Lower leg skin (tissue), 3 donors: ENCODE measurements around the gene WFDC1.

Experiments used
- POLR2A ChIP-seq, 2 donors: fragments of 450-650 bp; IDR thresholded peaks; one replicate each; pipeline ENCODE4 v1.6.1; 2016 to 2017; ENCODE audit warnings: antibody characterized with exemption in 2 of 2, mild to moderate bottlenecking in 1 of 2, moderate library complexity in 1 of 2
- TF ChIP-seq, protein P1 (sequence below), 3 donors: fragments of 450-650 bp; IDR thresholded peaks; one replicate each; pipeline ENCODE4 v1.5.1; 2016; ENCODE audit warnings: antibody characterized with exemption in 3 of 3, mild to moderate bottlenecking in 3 of 3, moderate library complexity in 2 of 3

DNA sequence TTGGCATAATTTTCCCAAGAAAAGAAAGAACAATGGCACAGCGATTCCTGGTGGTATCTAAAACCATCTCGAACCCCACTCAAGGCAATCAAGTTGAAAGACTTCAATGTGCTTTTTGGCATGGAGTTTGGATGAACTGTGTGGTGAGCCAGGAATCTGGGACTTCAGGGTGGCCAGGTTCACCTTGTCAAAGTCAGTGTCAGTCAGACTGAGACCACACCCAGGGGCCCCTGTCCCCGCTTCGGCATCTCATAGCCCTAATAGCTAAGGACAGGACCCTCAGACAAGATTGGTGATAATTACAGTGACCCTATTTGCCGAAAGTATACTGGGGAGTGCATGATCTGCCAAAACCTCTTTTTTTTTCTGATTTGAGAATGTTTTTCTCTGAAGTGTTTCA lies 25.8 kb downstream of the WFDC1 start:
- TF ChIP-seq POLR2A (IDR thresholded peaks at IDR 0.05) = no peak
- TF ChIP-seq, protein P1, sequence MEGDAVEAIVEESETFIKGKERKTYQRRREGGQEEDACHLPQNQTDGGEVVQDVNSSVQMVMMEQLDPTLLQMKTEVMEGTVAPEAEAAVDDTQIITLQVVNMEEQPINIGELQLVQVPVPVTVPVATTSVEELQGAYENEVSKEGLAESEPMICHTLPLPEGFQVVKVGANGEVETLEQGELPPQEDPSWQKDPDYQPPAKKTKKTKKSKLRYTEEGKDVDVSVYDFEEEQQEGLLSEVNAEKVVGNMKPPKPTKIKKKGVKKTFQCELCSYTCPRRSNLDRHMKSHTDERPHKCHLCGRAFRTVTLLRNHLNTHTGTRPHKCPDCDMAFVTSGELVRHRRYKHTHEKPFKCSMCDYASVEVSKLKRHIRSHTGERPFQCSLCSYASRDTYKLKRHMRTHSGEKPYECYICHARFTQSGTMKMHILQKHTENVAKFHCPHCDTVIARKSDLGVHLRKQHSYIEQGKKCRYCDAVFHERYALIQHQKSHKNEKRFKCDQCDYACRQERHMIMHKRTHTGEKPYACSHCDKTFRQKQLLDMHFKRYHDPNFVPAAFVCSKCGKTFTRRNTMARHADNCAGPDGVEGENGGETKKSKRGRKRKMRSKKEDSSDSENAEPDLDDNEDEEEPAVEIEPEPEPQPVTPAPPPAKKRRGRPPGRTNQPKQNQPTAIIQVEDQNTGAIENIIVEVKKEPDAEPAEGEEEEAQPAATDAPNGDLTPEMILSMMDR (IDR thresholded peaks at IDR 0.05) = no peak
